Suprapubic skin (tissue), 3 donors: ENCODE data around the gene ETS2.

Experiments used
- CTCF ChIP-seq, 2 donors: fragments of 200-600 bp in 1 of 2; fragments of 450-650 bp in 1 of 2; sonication (generic) in 1 of 2; IDR thresholded peaks; one replicate each; pipeline ENCODE4 v1.5.1; 2016 to 2019; ENCODE audit warnings: antibody characterized with exemption in 2 of 2, mild to moderate bottlenecking in 1 of 2, moderate library complexity in 1 of 2
- POLR2A ChIP-seq, 2 donors: fragments of 450-650 bp; IDR thresholded peaks; one replicate each; pipeline ENCODE4 v1.6.1; 2017; ENCODE audit warnings: antibody characterized with exemption in 2 of 2, mild to moderate bottlenecking in 2 of 2, moderate library complexity in 2 of 2

- TF ChIP-seq CTCF (IDR thresholded peaks at IDR 0.05) = no peak
- TF ChIP-seq POLR2A (IDR thresholded peaks at IDR 0.05) = no peak
Measured at GRCh38 chr21:38857152-38857825, 51.6 kb downstream of the ETS2 start.
